ENCODE results near the gene TMEM205.
"Not testable (repeated sequence)": the region's sequence is repeated elsewhere in the genome, so short reads cannot be mapped to it uniquely, and the experiment has no call there.

The TMEM205 gene

GRCh38 chr19:11359421-11359820, 13.4 kb upstream of the TMEM205 start:
- H3K27ac Mint-ChIP-seq: no peak overlapping the region
- H3K27me3 Mint-ChIP-seq: peaks cover 11% of the 10 kb centered on the region
- H3K4me3 Mint-ChIP-seq: no peak overlapping the region
- peaks cover under 1% of the 10 kb centered on the region for H3K36me3 Mint-ChIP-seq (ENCODE audit: low read depth)
- no peak for DNase-seq
- H3K9me3 Mint-ChIP-seq: no peaks in the 10 kb centered on the region
- peaks cover 8% of the 10 kb centered on the region for H3K4me1 Mint-ChIP-seq (ENCODE audit: low read depth)

- Mint-ChIP-seq H3K9me3 (no peaks in the 10 kb centered on the region), H3K4me3 (no peak overlapping the region), H3K27me3 (peaks cover 11% of the 10 kb centered on the region), H3K4me1 (ENCODE audit: low read depth) (peaks cover 8% of the 10 kb centered on the region), H3K27ac (no peak overlapping the region), H3K36me3 (ENCODE audit: low read depth) (no peaks in the 10 kb centered on the region)
- no peak for DNase-seq
Observed at GRCh38 chr19:11356676-11357550, 10.8 kb upstream of the TMEM205 start.

- Mint-ChIP-seq H3K9me3 (no peaks in the 10 kb centered on the region), H3K27me3 (peaks cover 11% of the 10 kb centered on the region), H3K27ac (peak overlapping the region; percentile 55), H3K4me3 (peak overlapping the region; percentile 66), H3K36me3 (ENCODE audit: low read depth) (no peaks in the 10 kb centered on the region), H3K4me1 (ENCODE audit: low read depth) (peaks cover 8% of the 10 kb centered on the region)
- no peak for DNase-seq
Observed at GRCh38 chr19:11356074-11356397, 10.0 kb upstream of the TMEM205 start.

GRCh38 chr19:11355160-11356073, 9.3 kb upstream of the TMEM205 start, which contains the start of gene PLPPR2:
TSS of gene PLPPR2 (plus strand) at chr19:11355432. CDS start at chr19:11357674, 2,242 bp downstream.
- peak; percentile 89 for DNase-seq
- peak within 1 kb of the TSS; percentile 55 for H3K27ac Mint-ChIP-seq
- H3K4me3 Mint-ChIP-seq: peak within 1 kb of the TSS; percentile 66
- peaks cover 8% of the 10 kb centered on the region for H3K4me1 Mint-ChIP-seq (ENCODE audit: low read depth)
- H3K9me3 Mint-ChIP-seq: no peaks in the 10 kb centered on the region
- no peaks in the 10 kb centered on the region for H3K36me3 Mint-ChIP-seq (ENCODE audit: low read depth)
- peaks cover 11% of the 10 kb centered on the region for H3K27me3 Mint-ChIP-seq

- H3K27ac Mint-ChIP-seq; DNase-seq; H3K9me3 Mint-ChIP-seq; H3K4me3 Mint-ChIP-seq; H3K36me3 Mint-ChIP-seq (ENCODE audit: low read depth); H3K4me1 Mint-ChIP-seq (ENCODE audit: low read depth): not testable (repeated sequence)
- peaks cover 11% of the 10 kb centered on the region for H3K27me3 Mint-ChIP-seq
Observed at GRCh38 chr19:11354102-11354501, 8.0 kb upstream of the TMEM205 start.

- Mint-ChIP-seq H3K36me3 (ENCODE audit: low read depth) (peaks cover 12% of the 10 kb centered on the region), H3K27me3 (no peaks in the 10 kb centered on the region), H3K4me1 (ENCODE audit: low read depth) (peaks cover 30% of the 10 kb centered on the region), H3K9me3 (peaks cover 4% of the 10 kb centered on the region), H3K4me3 (no peak overlapping the region), H3K27ac (no peak overlapping the region)
- no peak for DNase-seq
Observed at GRCh38 chr19:11349171-11349570, 3.1 kb upstream of the TMEM205 start.

GRCh38 chr19:11347546-11348039, 1.5 kb upstream of the TMEM205 start:
- Mint-ChIP-seq H3K27me3 (no peaks in the 10 kb centered on the region), H3K27ac (peak overlapping the region; percentile 61), H3K9me3 (peaks cover 4% of the 10 kb centered on the region), H3K36me3 (ENCODE audit: low read depth) (peaks cover 15% of the 10 kb centered on the region), H3K4me3 (peak overlapping the region; percentile 93), H3K4me1 (ENCODE audit: low read depth) (peaks cover 32% of the 10 kb centered on the region)
- DNase-seq: no peak

GRCh38 chr19:11345122-11345803, 805 bp downstream of the TMEM205 start:
- Mint-ChIP-seq H3K27me3 (no peaks in the 10 kb centered on the region), H3K36me3 (ENCODE audit: low read depth) (peaks cover 20% of the 10 kb centered on the region), H3K9me3 (peaks cover 4% of the 10 kb centered on the region), H3K4me3 (peak overlapping the region; percentile 93), H3K27ac (peak overlapping the region; percentile 93), H3K4me1 (ENCODE audit: low read depth) (peaks cover 32% of the 10 kb centered on the region)
- DNase-seq: no peak

- DNase-seq: no peak
- H3K4me1 Mint-ChIP-seq (ENCODE audit: low read depth): peaks cover 47% of the 10 kb centered on the region
- no peak overlapping the region for H3K4me3 Mint-ChIP-seq
Observed at GRCh38 chr19:11342429-11342828, 3.6 kb downstream of the TMEM205 start.

GRCh38 chr19:11340099-11340467, 6.0 kb downstream of the TMEM205 start:
- not testable (repeated sequence) for H3K27ac Mint-ChIP-seq, DNase-seq, H3K9me3 Mint-ChIP-seq, H3K27me3 Mint-ChIP-seq
- peaks cover 30% of the 10 kb centered on the region for H3K4me1 Mint-ChIP-seq (ENCODE audit: low read depth)
- peaks cover 27% of the 10 kb centered on the region for H3K36me3 Mint-ChIP-seq (ENCODE audit: low read depth)
- peak overlapping the region; percentile 78 for H3K4me3 Mint-ChIP-seq

More at GRCh38 chr19:11342429-11342828, 3.6 kb downstream of the TMEM205 start:
- Mint-ChIP-seq H3K36me3 (ENCODE audit: low read depth) (peaks cover 15% of the 10 kb centered on the region), H3K27ac (no peak overlapping the region), H3K9me3 (no peaks in the 10 kb centered on the region), H3K27me3 (no peaks in the 10 kb centered on the region)

GRCh38 chr19:11339254-11340098, 6.6 kb downstream of the TMEM205 start, which contains the start of gene RAB3D:
TSS of gene RAB3D (minus strand) at chr19:11339657. CDS start at chr19:11337399, 2,258 bp downstream.
- DNase-seq: peak; percentile 88
- H3K4me1 Mint-ChIP-seq (ENCODE audit: low read depth): peaks cover 28% of the 10 kb centered on the region
- peak within 1 kb of the TSS; percentile 78 for H3K4me3 Mint-ChIP-seq
- peaks cover 30% of the 10 kb centered on the region for H3K36me3 Mint-ChIP-seq (ENCODE audit: low read depth)
- H3K27me3 Mint-ChIP-seq: no peaks in the 10 kb centered on the region
- H3K9me3 Mint-ChIP-seq: no peaks in the 10 kb centered on the region
- H3K27ac Mint-ChIP-seq: peak within 1 kb of the TSS; percentile 58

- H3K27ac Mint-ChIP-seq: peak overlapping the region; percentile 58
- H3K4me3 Mint-ChIP-seq: peak overlapping the region; percentile 78
- no peaks in the 10 kb centered on the region for H3K9me3 Mint-ChIP-seq
- H3K27me3 Mint-ChIP-seq: no peaks in the 10 kb centered on the region
- DNase-seq: no peak
- H3K4me1 Mint-ChIP-seq (ENCODE audit: low read depth): peaks cover 25% of the 10 kb centered on the region
- H3K36me3 Mint-ChIP-seq (ENCODE audit: low read depth): peaks cover 34% of the 10 kb centered on the region
Observed at GRCh38 chr19:11338569-11339253, 7.4 kb downstream of the TMEM205 start.

- Mint-ChIP-seq H3K36me3 (ENCODE audit: low read depth) (peaks cover 38% of the 10 kb centered on the region), H3K4me3 (no peak overlapping the region), H3K27ac (no peak overlapping the region), H3K9me3 (no peaks in the 10 kb centered on the region), H3K4me1 (ENCODE audit: low read depth) (peaks cover 24% of the 10 kb centered on the region), H3K27me3 (no peaks in the 10 kb centered on the region)
- DNase-seq: no peak
Observed at GRCh38 chr19:11338121-11338520, 7.9 kb downstream of the TMEM205 start.
